Measurements from ENCODE around the gene ROCK2. TPM values are rescaled to one million over a fixed set of nuclear protein-coding genes. Genes with fewer than 3 reads are reported as not detected.

Gene ROCK2
- total and polyA plus RNA-seq, 2 of the 8 experiments (the other 6 are each of a cell fraction or from before 2014, with no cell fraction given): 2.7 to 29.0 TPM

DNA sequence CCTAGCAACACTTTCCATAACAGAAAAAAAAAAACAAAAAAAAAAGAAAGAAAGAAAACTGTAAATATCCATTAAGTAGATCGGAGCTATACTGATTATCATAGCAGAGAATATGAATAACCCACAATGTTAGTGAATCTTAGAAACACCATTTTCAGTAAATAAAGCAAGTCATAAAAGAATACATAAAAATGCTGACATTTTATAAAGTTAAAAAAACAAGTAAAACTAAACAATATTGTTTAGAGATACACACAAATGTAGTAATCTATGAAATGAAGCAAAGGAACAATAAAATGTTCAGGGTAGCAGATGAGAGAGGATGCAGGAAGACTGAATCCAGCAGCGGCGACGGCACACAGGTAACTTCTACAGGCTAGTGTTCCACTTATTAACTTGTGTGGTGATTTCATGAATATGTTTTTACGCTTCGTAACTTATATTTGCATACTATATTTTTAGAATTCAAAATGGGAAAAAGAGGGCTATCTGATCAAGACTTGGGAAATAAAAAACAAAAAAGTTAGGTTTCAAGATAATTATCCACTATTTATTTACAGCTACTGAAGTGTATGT, 4.8 kb downstream of the ROCK2 start:
- H4K8ac ChIP-seq (ENCODE audit: extremely low read depth, insufficient read depth, low read length): no peak overlapping the region
- no peak overlapping the region for H3K27ac ChIP-seq (ENCODE audit: low read depth, low read length)
- no peak overlapping the region for H3K4me3 ChIP-seq (ENCODE audit: extremely low read depth in 1 of 4, insufficient read depth in 2 of 4, low read depth in 3 of 4, low read length in 4 of 4)
- no peak overlapping the region for H2BK15ac ChIP-seq (ENCODE audit: low read length)
- H3K4ac ChIP-seq (replicated peaks; ENCODE audit: insufficient read length, low read depth, low read length): no peak overlapping the region
- no peak for TF ChIP-seq ATF3 (IDR thresholded peaks at IDR 0.05; ENCODE audit: insufficient read depth, low read depth, low read length)
- TF ChIP-seq ZNF274 (IDR thresholded peaks at IDR 0.05; ENCODE audit: borderline replicate concordance, extremely low read depth, low read length): no peak
- no peak for TF ChIP-seq SIRT6 (IDR thresholded peaks at IDR 0.05; ENCODE audit: low read length)
- no peak for TF ChIP-seq MAFK (IDR thresholded peaks at IDR 0.05; ENCODE audit: low read depth, low read length)
- H3K79me1 ChIP-seq (ENCODE audit: low read depth, low read length): 0 out of 2 replicates have a peak, but pooled peaks cover 3% of the 10 kb centered on the region
- WGBS, 2 experiments (ENCODE audit: extremely low coverage in 1 of 2, insufficient coverage in 1 of 2, insufficient read length in 1 of 2, insufficient replicate concordance in 2 of 2, low coverage in 1 of 2, low lambda C conversion rate in 2 of 2, missing lambda C conversion rate in 1 of 2): 91% methylated on average over 6 of the region's 6 CpGs; no CpG with 5 or more reads in 1 of the 2 experiments
- FAIRE-seq (no peak), DNase-seq (ENCODE audit: low read depth in 1 of 2, low spot score in 2 of 2) (no peak)
- H4K20me1 ChIP-seq (replicated peaks in 1 of 2; ENCODE audit: control insufficient read depth in 1 of 2, insufficient read depth in 2 of 2, low read length in 2 of 2): peaks cover 5 to 15% of the 10 kb centered on the region in 2 experiments
- H2BK120ac ChIP-seq (replicated peaks; ENCODE audit: low read depth, low read length): no peak overlapping the region
- H3K79me2 ChIP-seq (ENCODE audit: control insufficient read depth in 1 of 2, insufficient read depth in 2 of 2, low read length in 2 of 2): peaks cover 11 to 90% of the 10 kb centered on the region in 2 experiments
- H3K23ac ChIP-seq (ENCODE audit: insufficient read length): no peak overlapping the region
- no peak overlapping the region for H3K18ac ChIP-seq (ENCODE audit: extremely low read depth, low read length)
- H3K27me3 ChIP-seq (replicated peaks in 1 of 4; ENCODE audit: control insufficient read depth in 3 of 4, extremely low read depth in 1 of 4, insufficient read depth in 3 of 4, low read length in 3 of 4): no peaks in the 10 kb centered on the region; a peak in 1 of 7 replicates
- no peak overlapping the region for H2AK5ac ChIP-seq (ENCODE audit: low read depth, low read length)
- no peak overlapping the region for H2BK5ac ChIP-seq (ENCODE audit: low read depth, low read length)
- no peak overlapping the region for H3K56ac ChIP-seq (replicated peaks; ENCODE audit: insufficient read length, low read depth, low read length)
- H3K9me3 ChIP-seq (ENCODE audit: insufficient read depth in 2 of 2, low read depth in 1 of 2, low read length in 1 of 2): no peaks in the 10 kb centered on the region; a peak in 1 of 4 replicates
- no peaks in the 10 kb centered on the region for H3K36me3 ChIP-seq (ENCODE audit: control insufficient read depth in 2 of 4, insufficient read depth in 4 of 4, low read length in 3 of 4)
- H3K4me2 ChIP-seq (ENCODE audit: insufficient read depth in 1 of 2, low read depth in 2 of 2, low read length in 2 of 2): no peak overlapping the region
- H3K14ac ChIP-seq (ENCODE audit: insufficient read length): no peak overlapping the region
- peaks cover 0 to 6% (median 0%) of the 10 kb centered on the region in 4 experiments; a peak in 1 of 7 replicates for H3K4me1 ChIP-seq (replicated peaks in 1 of 4; ENCODE audit: control insufficient read depth in 3 of 4, insufficient read depth in 4 of 4, low read length in 3 of 4)
- H2BK20ac ChIP-seq (ENCODE audit: low read length): no peak overlapping the region
- no peak overlapping the region for H4K91ac ChIP-seq (replicated peaks; ENCODE audit: insufficient read length, low read length)
- no peak overlapping the region for H2BK12ac ChIP-seq (ENCODE audit: low read depth, low read length)
- ChIA-PET POLR2A (ENCODE audit: partially characterized antibody) (no interaction called here), CTCF (ENCODE audit: partially characterized antibody) (no interaction called here)
- no peak overlapping the region for H2AFZ ChIP-seq (ENCODE audit: low read length)
- H3K9ac ChIP-seq (replicated peaks in 1 of 4; ENCODE audit: extremely low read depth in 1 of 4, low read depth in 3 of 4, low read length in 3 of 4): no peak overlapping the region
- H4K5ac ChIP-seq (ENCODE audit: insufficient read length, low read depth, low read length): no peak overlapping the region
- peaks cover 7% of the 10 kb centered on the region for H3K23me2 ChIP-seq (ENCODE audit: low read depth, low read length)

All from H1 (cell line).